SK-MEL-5 (cell line): ENCODE results near the gene KPTN. TPM values are rescaled to one million over a fixed set of nuclear protein-coding genes. Genes with fewer than 3 reads are reported as not detected.

ENCODE experiments used
- DNase-seq: peaks from one replicate; pipeline ENCODE4 v3.0.0-alpha.2; 2016; ENCODE audit warnings: low read depth, low spot score
- in situ Hi-C: cut with HindIII; loops from 2 replicates; pipeline ENCODE4 v1.10.0; 2016; ENCODE audit warnings: low sequenced_read_pairs, high pct_unique_total_duplicates, low pct_unique_long_range_greater_than_20kb
- total RNA-seq: library from RNA; depleted of rRNA; stranded (reverse); fragments of >200 nt; shearing (Covaris generic); gene quantifications from 2 replicates; pipeline ENCODE4 v1.2.3, GENCODE V29; 2014

The KPTN gene
- total RNA-seq, 1 experiment from 2014 or later, result 6.9 TPM

DNA sequence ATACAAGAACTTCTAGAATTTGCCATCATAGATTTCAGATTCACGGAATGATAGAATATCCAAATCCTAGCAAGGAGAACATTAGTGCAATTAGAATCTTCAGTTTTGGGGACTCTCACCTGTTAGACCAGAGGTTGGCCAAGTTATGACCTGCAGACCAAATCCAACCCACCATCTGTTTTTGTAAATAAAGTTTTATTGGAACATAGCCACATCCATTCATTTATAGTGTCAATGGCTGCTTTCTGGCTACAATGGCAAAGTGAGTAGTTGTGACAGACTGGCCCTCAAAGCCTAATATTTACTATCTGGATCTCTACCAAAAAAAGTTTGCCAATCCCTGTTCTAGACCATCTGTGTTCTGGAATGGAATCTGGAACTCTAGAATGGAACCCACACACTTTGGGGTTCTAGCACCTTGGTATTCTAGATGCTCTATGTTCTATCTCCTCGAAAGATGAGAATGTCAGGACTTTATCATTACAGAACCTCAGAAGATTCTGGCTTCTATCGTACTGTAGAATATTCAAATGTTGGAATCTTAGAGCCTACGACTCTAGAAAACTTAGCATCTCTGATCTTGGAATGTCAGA is 2.5 kb downstream of the KPTN start:
- in situ Hi-C loops, result no loop called here
- DNase-seq, result no peak

DNA sequence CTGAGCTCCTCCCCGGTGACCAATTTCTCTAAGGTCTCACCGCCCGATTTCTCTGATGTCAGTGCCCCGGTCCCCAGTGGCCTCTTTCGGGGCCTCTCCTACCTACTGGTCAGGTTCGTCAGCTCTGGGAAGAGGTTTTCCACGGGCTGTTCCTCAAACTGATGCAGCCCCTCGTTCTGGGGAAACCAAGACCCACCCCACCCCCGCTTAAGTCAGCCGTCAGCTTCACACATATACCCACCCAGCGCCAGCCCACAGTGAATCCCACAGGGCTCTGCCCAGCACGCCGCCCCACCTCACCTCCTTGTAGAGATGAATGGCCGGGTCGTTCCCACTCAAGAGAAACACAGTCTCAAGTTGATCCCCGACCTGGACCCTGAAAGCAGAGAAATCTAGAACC is 3.4 kb downstream of the KPTN start:
- in situ Hi-C loops, result no loop called here
- DNase-seq, result no peak

DNA sequence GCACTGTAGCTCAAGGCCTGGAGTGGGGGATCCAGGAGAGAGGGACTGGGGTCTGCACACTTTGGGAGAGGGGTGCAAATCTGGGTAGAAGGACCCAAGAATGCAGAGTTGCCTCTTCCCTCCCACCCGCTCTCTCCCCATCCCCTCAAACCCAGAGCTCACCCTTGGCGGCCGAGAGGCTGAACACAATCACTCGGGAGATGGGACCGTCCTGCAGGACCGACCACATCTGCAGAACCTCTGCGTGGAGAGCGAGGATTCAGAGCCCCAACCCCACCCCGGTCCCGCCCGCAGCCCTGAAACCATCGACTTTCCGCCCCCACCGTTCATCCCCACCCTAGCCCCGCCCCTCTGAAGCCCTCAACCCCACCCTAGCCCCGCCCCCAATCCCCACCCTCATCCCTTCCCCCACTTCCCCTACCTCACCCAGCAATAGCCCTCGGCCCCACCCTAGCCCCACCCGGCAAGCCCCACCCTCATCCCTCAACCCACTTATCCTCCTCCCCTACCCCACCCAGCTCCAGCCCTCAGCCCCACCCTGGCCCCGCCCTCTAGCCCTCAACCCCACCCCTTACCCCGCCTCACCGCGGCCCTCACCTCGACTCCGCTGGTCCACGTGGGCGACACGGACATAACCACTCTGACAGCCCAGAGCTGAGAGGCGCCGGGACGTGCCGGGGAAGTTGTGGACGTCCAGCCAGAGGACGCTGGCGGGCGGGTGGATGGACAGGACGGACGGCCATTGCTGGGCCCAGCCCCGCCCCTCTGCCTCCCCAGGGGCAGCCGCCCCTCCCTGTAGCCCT is 4.1 kb downstream of the KPTN start:
- in situ Hi-C loops, result no loop called here
- no peak for DNase-seq

DNA sequence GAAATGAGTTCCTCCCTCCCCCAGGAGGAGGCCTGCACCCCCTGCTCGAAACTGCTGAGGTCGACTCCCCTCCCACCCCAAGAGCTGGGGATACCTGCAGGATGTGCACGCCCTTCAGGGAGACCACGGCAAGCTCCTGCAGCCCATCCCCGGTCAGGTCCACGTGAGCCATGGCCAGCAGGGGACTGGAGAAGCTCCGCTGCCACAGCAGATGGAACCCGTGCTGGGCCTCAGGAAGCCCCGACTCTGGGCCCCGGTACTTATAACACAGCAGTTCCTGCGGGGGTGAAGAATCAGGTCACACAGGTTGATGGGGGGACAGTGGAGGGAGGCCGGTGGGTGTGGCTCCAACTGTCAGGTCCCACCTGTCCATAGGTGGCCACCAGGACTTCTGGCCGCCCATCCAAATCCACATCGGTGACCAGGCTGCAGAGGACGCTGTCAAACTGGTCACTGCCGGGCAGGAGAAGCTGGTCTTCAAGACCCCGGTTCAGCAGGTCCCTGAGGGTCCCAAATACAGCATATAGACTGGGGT is 7.5 kb downstream of the KPTN start:
- DNase-seq, result no peak
- in situ Hi-C loops, result no loop called here

DNA sequence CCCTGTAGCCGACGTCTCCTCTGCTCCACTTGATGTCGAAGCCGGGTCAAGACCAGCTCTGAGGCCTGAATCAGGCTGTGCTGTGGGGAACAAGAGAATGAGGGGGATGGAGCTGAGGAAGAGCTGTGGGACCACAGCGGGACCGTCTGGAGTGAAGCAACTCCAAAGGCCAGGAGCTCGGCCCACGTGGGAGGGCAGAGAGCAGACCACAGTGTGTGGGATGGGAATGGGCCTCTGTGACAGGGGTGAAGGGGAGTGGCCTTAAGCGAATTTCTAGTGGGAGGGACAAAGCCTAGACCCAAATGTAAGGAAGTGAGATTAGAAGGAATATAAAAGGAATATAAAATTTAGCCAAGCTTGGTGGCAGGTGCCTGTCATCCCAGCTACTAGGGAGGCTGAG is 8.6 kb downstream of the KPTN start:
- in situ Hi-C loops, result no loop called here
- DNase-seq, result no peak

DNA sequence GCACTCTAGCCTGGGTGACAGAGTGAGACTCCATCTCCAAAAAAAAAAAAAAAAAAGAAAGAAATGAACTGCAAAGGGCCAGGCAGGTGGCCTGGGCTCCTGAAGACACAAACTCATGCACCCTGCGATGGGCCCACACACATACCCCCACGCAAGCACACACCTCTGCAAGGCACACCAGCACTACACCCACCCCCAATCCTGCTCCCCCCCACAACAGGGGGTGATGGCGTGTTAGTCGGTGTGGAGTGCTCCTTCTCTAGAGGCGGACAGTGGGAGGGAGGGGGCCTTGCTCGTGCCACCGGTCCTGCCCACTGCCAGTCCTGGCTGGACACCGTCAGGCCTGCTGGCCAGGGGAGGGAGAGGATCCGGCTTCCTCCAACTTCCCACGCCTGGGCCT is 10.7 kb downstream of the KPTN start:
- in situ Hi-C loops, result no loop called here

DNA sequence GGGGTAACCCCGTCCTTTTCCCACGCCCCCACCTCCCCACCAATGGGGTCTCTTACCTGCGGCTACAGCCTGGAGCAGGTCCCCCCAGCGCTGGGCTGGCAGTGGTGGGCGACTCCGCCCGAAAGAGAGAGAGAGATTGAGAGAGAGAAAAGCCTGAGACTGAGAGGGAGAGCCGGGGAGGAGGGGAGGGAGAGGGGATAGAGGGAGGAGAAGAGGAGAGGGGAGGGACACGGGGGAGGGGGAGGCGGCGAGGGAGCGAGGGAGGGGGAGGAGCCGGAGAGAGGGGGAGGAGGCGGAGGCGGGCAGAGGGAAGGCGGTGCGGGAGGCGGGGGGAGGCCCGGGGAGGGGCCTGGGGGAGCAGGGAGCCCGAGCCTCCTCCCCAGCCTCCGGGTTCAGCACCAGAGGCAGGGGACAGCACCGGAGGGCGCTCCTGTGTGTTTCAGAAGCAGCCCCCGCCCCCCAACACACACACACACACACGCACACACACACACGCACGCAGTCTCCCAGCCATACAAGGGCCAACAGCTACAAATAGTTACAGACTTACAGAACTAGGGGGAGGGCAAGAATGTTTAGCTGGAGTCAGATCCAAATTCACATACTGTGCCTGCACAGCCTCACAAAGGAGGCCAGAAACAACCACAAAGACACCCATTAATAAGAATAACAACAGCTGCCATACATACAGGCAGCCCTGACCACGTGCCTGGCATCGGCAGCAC is 12.1 kb downstream of the KPTN start, which contains the start of gene SLC8A2:
Gene SLC8A2 (minus strand): TSS at position 161 of the 725 bp plus-strand sequence. CDS start 5,490 bp downstream, outside the sequence.
- in situ Hi-C loops, result no loop called here
- DNase-seq, result peak; percentile 58

More for the DNA sequence above, 10.7 kb downstream of the KPTN start:
- no peak for DNase-seq

DNA sequence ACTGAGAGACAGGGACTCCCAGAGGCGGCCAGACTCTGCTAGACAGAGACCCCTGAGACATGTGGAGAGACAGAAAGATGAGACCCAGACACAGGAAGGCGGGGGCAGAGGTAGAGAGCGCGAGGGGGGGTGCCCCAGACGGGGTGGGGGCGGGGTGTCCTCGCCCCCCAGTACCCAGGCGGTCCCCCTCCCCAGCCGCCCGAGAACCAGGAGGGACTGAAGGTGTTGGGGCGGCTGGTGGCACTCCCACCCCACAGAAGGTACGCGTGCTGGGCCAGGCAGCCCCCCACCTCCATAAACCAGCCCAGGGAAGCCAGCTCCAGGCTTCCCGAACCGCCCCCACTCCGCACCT is 12.7 kb downstream of the KPTN start:
- in situ Hi-C loops, result no loop called here
- DNase-seq, result no peak

DNA sequence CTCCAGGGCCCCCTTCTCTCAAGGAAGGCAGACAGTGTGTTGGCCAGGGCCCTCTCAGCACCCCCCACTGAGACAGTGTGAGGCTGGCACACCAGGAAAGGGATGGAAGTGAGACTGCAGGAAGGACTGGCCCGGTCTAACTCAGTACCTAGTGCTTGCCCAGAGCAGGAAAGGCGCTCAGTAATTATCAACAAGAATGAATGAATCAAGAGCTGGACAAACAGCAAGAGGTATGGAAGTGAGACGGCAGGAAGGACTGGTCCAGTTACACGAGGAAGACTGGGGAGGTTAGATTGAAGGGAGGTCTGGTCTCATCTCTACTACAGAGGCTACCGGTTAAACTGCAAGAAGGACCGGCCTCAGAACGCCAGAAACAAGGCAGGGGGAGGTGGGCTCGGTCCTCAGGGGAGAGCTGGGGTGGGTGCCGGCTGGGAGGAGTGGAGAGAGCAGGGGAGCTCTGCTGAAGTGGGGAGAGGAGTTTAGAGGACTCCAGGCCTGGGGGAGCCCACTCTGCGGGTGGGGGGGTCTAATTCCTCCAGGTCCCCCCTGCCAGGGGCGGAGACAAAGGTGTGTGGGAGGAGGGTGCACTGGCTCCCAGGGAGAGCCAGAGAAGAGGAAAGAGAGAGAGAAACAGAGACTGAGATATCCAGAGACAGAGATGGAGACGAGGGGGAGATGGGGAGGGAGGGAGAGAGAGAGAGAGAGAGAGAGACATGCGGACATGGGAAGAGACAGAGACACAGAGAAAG is 13.4 kb downstream of the KPTN start:
- DNase-seq, result no peak
- in situ Hi-C loops, result no loop called here

DNA sequence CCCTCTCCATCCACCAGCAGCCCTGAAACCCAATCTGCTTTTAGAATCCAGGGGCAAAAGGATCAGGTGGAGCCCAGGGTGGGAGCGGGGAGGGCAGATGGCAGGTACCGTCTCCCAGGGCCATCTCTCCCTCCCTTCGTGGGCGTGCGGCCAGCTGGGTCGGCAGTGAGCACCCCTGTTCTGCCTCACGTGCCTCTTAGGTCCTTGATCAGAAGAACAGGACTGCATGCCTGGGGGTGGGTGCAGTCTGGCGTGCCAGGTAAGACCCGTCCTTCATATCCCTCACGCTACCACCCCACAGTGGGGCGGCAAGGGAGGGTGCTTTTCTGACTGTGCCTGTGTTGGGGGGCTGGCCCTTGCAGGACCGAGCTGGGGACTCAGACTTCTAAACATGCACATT is 14.3 kb downstream of the KPTN start:
- no peak for DNase-seq
- in situ Hi-C loops, result no loop called here

DNA sequence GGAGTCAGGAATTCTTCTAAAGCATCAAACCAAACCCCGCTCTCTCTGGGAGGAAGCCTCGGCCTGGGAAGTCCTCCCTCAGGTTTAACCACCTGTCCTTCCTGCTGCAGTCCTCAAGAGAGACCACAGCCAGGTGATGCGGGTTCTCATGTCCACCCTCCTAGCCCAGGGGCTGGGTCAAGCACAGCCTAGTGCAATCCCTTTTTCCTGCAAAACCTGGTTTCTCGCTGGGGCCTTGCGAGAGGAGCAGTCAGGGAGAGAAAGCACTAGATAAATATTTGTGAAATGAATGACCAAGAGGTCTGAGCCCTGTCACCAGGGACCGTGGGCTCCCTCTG is 14.7 kb downstream of the KPTN start:
- in situ Hi-C loops, result no loop called here
- no peak for DNase-seq

DNA sequence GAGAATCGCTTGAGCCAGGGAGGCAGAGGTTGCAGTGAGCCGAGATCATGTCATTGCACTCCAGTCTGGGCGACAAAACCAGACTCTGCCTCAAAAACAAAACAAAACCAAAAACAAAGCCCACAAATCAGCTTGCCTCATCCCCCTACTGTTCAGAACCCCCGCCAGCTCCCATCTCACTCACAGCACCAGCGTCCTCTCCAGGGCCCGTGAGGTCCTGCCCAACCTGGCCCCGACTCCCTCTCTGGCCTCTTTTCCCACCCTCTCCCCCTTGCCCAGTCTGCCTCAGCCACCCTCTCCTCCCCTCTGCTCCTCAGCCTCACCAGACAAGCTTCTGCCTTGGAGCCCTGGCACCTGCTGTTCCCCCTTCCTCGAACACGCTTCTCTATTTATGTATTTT is 16.1 kb downstream of the KPTN start:
- no peak for DNase-seq
- in situ Hi-C loops, result no loop called here

DNA sequence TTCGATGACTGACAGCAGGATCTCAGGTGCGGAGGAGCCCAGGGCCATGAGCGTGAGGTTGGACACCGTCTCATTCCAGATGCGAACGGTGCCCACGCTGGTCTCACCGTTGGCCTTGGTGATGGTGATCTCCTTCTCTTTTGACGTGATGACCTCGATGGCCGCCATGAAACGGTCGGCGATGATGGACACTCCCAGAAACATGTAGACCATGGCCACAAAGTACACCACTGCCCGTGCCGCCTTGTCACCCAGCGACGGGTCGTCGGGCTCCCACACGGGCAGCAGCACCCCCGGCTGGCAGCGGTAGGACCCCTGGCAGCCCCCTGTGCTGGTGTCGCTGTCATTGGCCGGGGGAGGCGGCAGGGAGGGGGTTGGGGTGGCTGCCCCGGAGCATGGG is 18.1 kb downstream of the KPTN start:
- in situ Hi-C loops, result no loop called here
- DNase-seq, result no peak

DNA sequence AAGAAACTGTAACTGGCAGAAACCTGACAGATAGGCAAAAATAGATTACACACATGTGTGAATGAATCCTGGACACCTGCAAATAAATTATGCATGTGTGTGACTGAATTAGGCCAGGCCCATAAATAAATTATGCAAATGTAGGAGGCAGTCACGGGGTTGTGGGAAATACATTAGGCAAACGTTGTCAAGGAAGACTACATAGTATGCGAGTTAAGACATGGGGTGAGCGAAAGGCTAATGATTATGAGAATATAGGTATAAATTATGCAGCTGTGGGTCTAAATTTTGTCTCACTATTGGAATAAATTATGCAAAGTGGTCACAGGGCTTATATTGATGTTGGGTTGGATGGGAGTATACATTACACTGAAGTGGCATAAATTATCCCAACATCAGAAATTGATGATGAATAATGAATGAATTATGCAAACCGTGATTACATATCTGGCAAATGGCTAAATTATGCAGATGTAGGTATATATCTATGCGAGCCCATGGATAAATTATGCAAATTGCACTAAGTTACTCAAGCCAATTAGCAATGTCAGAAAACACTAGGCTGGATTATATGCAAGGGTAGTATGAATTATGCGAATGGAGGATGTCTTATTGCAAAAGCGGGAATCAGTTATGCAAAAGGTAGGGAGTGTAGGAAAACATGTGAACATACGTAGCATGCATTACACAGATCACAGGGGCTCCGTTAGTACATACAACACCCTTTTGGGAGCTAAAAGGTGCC is 19.2 kb downstream of the KPTN start:
- DNase-seq, result no peak
- in situ Hi-C loops, result no loop called here

DNA sequence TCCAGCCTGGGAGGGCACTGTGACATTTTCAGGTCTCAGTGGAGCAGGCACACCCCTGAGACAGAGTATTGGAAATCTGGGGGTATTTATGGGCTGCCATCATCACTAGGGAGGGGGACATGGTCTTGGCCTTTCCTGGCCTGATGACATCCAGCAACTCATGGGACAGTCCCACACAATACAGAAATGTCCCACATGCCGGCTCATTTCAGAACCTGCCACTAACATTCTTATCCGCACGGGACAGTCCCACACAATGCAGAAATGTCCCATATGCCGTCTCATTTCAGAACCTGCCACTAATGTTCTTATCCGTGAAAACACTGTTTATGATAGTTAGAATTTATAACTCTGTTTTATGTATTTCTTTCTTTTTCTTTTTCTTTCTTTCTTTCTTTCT is 22.1 kb downstream of the KPTN start:
- DNase-seq, result no peak
- in situ Hi-C loops, result no loop called here

DNA sequence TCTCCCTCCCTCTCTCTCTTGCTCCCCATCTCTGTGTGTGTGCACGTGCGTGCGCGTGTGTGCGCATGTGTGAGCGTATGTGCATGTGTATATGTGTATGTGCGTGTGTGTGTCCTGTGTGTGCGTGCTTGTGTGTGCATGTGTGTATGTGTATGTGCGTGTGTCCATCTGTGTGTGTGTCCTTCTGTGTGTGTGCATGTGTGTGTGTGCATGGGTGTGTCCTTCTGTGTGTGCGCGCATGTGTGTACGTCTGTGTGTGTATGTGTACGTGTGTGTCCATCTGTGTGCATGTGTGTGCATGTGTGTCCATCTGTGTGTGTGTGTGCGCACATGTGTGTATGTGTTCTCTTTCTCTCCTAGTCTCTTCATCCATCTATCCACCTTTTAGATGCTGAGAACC is 24.5 kb downstream of the KPTN start:
- DNase-seq, result no peak
- in situ Hi-C loops, result no loop called here

DNA sequence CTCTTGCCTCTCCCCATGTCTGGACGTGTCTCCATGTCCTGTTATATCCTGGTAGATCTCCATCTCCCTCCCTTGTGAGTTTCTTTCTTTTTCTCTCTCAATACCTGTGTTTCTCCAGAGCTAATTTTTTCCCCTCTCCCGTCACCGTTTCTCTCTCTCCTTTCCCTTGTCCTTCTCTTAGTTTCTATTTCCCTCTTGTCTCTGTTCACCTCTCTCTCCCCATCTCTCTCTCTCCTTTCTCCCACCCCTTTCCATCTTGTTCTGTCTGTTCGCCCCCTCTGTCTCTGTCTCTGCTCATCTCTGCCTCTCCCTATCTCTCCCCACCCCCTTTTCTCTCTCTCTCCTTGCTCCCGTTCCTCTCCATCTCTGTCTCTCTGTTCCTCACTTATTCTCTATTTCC is 25.3 kb downstream of the KPTN start:
- in situ Hi-C loops, result no loop called here
- no peak for DNase-seq
